Measurements from ENCODE around the gene ZBTB44. TPM values are rescaled to one million over a fixed set of nuclear protein-coding genes. Genes with fewer than 3 reads are reported as not detected.
A peak's percentile ranks its signal among the peaks of the same experiment; 100 is the strongest.
"Not testable (repeated sequence)": the region's sequence is repeated elsewhere in the genome, so short reads cannot be mapped to it uniquely, and the experiment has no call there.

Gene ZBTB44
- total RNA-seq, 1 donor from 2014 or later, result 26.1 TPM

- DNase-seq (ENCODE audit: low read depth in 2 of 2), result peak in 1 of 2 donors; percentile 8
These were observed 1.1 kb downstream of the ZBTB44 start for GRCh38 chr11:130313383-130314183.

- DNase-seq (ENCODE audit: low read depth in 2 of 2), result no peak
These were observed 2.7 kb downstream of the ZBTB44 start for GRCh38 chr11:130312046-130312445.

GRCh38 chr11:130310622-130311021 lies 4.1 kb downstream of the ZBTB44 start:
- no peak for DNase-seq (ENCODE audit: low read depth in 2 of 2)

GRCh38 chr11:130308886-130309285 lies 5.8 kb downstream of the ZBTB44 start:
- no peak for DNase-seq (ENCODE audit: low read depth in 2 of 2)

- DNase-seq (ENCODE audit: low read depth in 2 of 2), result no peak
These were observed 6.7 kb downstream of the ZBTB44 start for GRCh38 chr11:130308059-130308458.

- DNase-seq (ENCODE audit: low read depth in 2 of 2), result no peak
These were observed 10.1 kb downstream of the ZBTB44 start for GRCh38 chr11:130304651-130305050.

GRCh38 chr11:130301002-130301401 lies 13.7 kb downstream of the ZBTB44 start:
- DNase-seq (ENCODE audit: low read depth in 2 of 2), result no peak

GRCh38 chr11:130300567-130300966 lies 14.2 kb downstream of the ZBTB44 start:
- DNase-seq (ENCODE audit: low read depth in 2 of 2), result no peak

- DNase-seq (ENCODE audit: low read depth in 2 of 2), result no peak
These were observed 14.7 kb downstream of the ZBTB44 start for GRCh38 chr11:130299978-130300377.

GRCh38 chr11:130295657-130296056 lies 19.1 kb downstream of the ZBTB44 start:
- no peak for DNase-seq (ENCODE audit: low read depth in 2 of 2)

- DNase-seq (ENCODE audit: low read depth in 2 of 2), result no peak
These were observed 32.6 kb downstream of the ZBTB44 start for GRCh38 chr11:130282111-130282510.

GRCh38 chr11:130281341-130281740 lies 33.4 kb downstream of the ZBTB44 start:
- DNase-seq (ENCODE audit: low read depth in 2 of 2), result not testable (repeated sequence)

GRCh38 chr11:130279989-130280388 lies 34.7 kb downstream of the ZBTB44 start:
- DNase-seq (ENCODE audit: low read depth in 2 of 2), result no peak

GRCh38 chr11:130278745-130279144 lies 36.0 kb downstream of the ZBTB44 start:
- no peak for DNase-seq (ENCODE audit: low read depth in 2 of 2)

- no peak for DNase-seq (ENCODE audit: low read depth in 2 of 2)
These were observed 36.6 kb downstream of the ZBTB44 start for GRCh38 chr11:130278151-130278550.

- no peak for DNase-seq (ENCODE audit: low read depth in 2 of 2)
These were observed 42.4 kb downstream of the ZBTB44 start for GRCh38 chr11:130272336-130272735.

- DNase-seq (ENCODE audit: low read depth in 2 of 2), result no peak
These were observed 45.3 kb downstream of the ZBTB44 start for GRCh38 chr11:130269326-130269943.

GRCh38 chr11:130263351-130263750 lies 51.4 kb downstream of the ZBTB44 start:
- no peak for DNase-seq (ENCODE audit: low read depth in 2 of 2)

GRCh38 chr11:130262424-130262823 lies 52.3 kb downstream of the ZBTB44 start:
- no peak for DNase-seq (ENCODE audit: low read depth in 2 of 2)

GRCh38 chr11:130261571-130261970 lies 53.1 kb downstream of the ZBTB44 start:
- DNase-seq (ENCODE audit: low read depth in 2 of 2), result no peak

GRCh38 chr11:130260742-130261141 lies 54.0 kb downstream of the ZBTB44 start:
- no peak for DNase-seq (ENCODE audit: low read depth in 2 of 2)

- DNase-seq (ENCODE audit: low read depth in 2 of 2), result no peak
These were observed 54.6 kb downstream of the ZBTB44 start for GRCh38 chr11:130260080-130260627.

GRCh38 chr11:130251763-130252162 lies 63.0 kb downstream of the ZBTB44 start:
- not testable (repeated sequence) for DNase-seq (ENCODE audit: low read depth in 2 of 2)

All from dermis microvascular lymphatic vessel endothelial cell (primary cell).